Liver (tissue), 3 donors: Measurements from ENCODE around the gene NTM.

Source experiments
- CTCF ChIP-seq: fragments of 150-350 bp; IDR thresholded peaks from 2 replicates; pipeline ENCODE4 v1.5.1; 2017; ENCODE audit warnings: improper control_type of control experiment, low read depth, low read length; ENCODE audit not compliant: missing input control
- EGR1 ChIP-seq, 2 donors: IDR thresholded peaks; 2 replicates each; pipeline ENCODE4 v1.6.1; 2016 to 2018; ENCODE audit warnings: antibody characterized with exemption in 2 of 2, low read depth in 2 of 2
- FOXA1 ChIP-seq: IDR thresholded peaks from 2 replicates; pipeline ENCODE4 v1.6.1; 2016; ENCODE audit warnings: antibody characterized with exemption
- GABPA ChIP-seq, 2 donors: IDR thresholded peaks in 1 of 2; conservative IDR thresholded peaks in 1 of 2; 2 replicates each; pipeline ENCODE4 v1.6.1; 2016; ENCODE audit warnings: antibody characterized with exemption in 2 of 2, mild to moderate bottlenecking in 1 of 2, moderate library complexity in 1 of 2
- HNF4A ChIP-seq, 2 donors: conservative IDR thresholded peaks; 2 replicates each; pipeline ENCODE4 v1.6.1; 2016; ENCODE audit warnings: antibody characterized with exemption in 2 of 2, mild to moderate bottlenecking in 2 of 2
- HNF4G ChIP-seq: IDR thresholded peaks from 2 replicates; pipeline ENCODE4 v1.6.1; 2016; ENCODE audit warnings: antibody characterized with exemption
- MAX ChIP-seq: IDR thresholded peaks from 2 replicates; pipeline ENCODE4 v1.6.1; 2016; ENCODE audit warnings: antibody characterized with exemption
- RAD21 ChIP-seq, 2 donors: IDR thresholded peaks; 2 replicates each; pipeline ENCODE4 v1.6.1; 2016; ENCODE audit warnings: antibody characterized with exemption in 2 of 2, mild to moderate bottlenecking in 2 of 2
- REST ChIP-seq: IDR thresholded peaks from 2 replicates; pipeline ENCODE4 v1.6.1; 2016; ENCODE audit warnings: antibody characterized with exemption, mild to moderate bottlenecking
- RXRA ChIP-seq, 2 donors: IDR thresholded peaks; 2 replicates each; pipeline ENCODE4 v1.6.1; 2017 to 2018; ENCODE audit warnings: antibody characterized with exemption in 2 of 2, mild to moderate bottlenecking in 1 of 2
- SP1 ChIP-seq: IDR thresholded peaks from 2 replicates; pipeline ENCODE4 v1.6.1; 2018; ENCODE audit warnings: antibody characterized with exemption, mild to moderate bottlenecking
- TAF1 ChIP-seq: conservative IDR thresholded peaks from 2 replicates; pipeline ENCODE4 v1.6.1; 2016; ENCODE audit warnings: antibody characterized with exemption, mild to moderate bottlenecking
- YY1 ChIP-seq: IDR thresholded peaks from 2 replicates; pipeline ENCODE4 v1.6.1; 2016; ENCODE audit warnings: antibody characterized with exemption, mild to moderate bottlenecking
- donor health status: healthy.
- donor health status: healthy.

- TF ChIP-seq CTCF = no peak
- no peak for TF ChIP-seq TAF1
- no peak for TF ChIP-seq MAX
- TF ChIP-seq RAD21 (IDR thresholded peaks at IDR 0.05) = no peak
- no peak for TF ChIP-seq GABPA (IDR thresholded peaks at IDR 0.05 in 1 of 2, conservative IDR thresholded peaks at IDR 0.05 in 1 of 2)
- no peak for TF ChIP-seq EGR1 (IDR thresholded peaks at IDR 0.05; ENCODE audit: low read depth in 2 of 2)
- TF ChIP-seq SP1 = no peak
- no peak for TF ChIP-seq RXRA (IDR thresholded peaks at IDR 0.05)
- TF ChIP-seq REST = no peak
- TF ChIP-seq FOXA1 = no peak
- TF ChIP-seq HNF4G = no peak
- TF ChIP-seq HNF4A (conservative IDR thresholded peaks at IDR 0.05) = no peak
- TF ChIP-seq YY1 = no peak
Observed at GRCh38 chr11:131457163-131457562, 86.7 kb downstream of the NTM start.
